Stimulated activated CD4-positive, alpha-beta T cell treated with anti-CD3 and anti-CD28 coated beads, TNF-alpha, amount 100 ng/mL, for 1 hour (primary cell): ENCODE measurements around the gene VWA1.

Source experiments
- DNase-seq, 3 donors: peaks; one replicate each; pipeline ENCODE4 v3.0.0-alpha.2; 2020; ENCODE audit warnings: low read depth in 3 of 3, low spot score in 1 of 3

VWA1 gene, protein sequence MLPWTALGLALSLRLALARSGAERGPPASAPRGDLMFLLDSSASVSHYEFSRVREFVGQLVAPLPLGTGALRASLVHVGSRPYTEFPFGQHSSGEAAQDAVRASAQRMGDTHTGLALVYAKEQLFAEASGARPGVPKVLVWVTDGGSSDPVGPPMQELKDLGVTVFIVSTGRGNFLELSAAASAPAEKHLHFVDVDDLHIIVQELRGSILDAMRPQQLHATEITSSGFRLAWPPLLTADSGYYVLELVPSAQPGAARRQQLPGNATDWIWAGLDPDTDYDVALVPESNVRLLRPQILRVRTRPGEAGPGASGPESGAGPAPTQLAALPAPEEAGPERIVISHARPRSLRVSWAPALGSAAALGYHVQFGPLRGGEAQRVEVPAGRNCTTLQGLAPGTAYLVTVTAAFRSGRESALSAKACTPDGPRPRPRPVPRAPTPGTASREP

DNA sequence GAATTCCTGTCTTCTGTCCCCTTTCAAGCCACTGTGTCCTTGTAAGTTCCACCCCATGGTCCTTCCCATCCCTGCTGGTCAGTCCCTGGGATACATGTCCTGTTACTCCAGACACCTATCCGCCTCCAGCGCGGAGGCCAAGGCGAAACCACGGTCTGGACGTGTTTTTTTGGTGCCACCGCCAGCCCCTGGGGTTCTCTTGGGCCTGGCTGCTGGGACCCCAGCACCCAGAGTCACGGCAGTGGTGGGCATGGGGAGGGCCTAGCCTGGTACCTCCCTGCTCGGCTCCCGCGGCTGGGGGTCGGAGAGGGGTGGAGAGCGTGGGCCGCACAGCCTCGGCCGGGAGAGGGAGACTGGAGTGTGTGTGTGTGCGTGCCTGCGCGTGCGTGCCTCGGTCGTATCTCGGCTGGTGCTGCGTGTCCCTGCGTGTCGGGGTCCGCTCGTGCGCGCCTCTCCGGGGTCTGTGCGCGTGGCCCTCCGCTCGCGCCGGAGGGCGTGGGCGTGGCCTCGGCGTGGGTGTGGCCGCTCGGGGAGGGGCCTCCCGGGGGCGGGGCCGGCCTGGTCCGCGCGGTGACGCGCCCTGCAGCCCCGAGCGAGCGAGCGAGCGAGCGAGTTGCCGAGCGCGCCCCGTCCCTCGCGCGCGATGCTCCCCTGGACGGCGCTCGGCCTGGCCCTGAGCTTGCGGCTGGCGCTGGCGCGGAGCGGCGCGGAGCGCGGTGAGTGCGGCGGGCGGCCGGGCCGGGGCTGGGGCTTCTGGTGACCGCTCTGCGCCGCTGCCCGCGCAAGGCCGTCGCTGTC is at the start of gene VWA1:
VWA1 (plus strand) TSS at position 585 of the 798 bp plus-strand sequence; CDS start at position 644, 59 bp downstream.
- peak; percentile 6 to 53 (median 25) for DNase-seq

DNA sequence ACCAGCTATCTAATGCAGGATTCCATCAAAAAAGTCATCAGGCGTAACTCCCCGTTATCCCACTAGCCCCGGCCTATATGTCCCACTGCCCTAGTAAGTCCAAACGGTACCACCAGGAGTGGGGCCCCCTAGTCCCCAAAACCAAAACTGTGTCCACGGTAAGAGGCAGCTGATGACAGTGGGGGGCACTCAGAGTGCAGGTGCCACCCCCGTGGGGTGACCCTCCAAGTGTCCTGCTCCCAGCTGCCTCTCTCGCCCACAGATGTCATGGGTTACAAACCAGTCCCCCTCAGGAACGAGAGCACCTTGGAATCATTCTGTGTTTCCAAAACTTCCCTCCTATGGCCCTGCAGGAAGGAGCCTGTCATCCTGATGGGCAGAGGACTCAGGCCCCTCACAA is 49.6 kb upstream of the VWA1 start:
- DNase-seq: no peak

DNA sequence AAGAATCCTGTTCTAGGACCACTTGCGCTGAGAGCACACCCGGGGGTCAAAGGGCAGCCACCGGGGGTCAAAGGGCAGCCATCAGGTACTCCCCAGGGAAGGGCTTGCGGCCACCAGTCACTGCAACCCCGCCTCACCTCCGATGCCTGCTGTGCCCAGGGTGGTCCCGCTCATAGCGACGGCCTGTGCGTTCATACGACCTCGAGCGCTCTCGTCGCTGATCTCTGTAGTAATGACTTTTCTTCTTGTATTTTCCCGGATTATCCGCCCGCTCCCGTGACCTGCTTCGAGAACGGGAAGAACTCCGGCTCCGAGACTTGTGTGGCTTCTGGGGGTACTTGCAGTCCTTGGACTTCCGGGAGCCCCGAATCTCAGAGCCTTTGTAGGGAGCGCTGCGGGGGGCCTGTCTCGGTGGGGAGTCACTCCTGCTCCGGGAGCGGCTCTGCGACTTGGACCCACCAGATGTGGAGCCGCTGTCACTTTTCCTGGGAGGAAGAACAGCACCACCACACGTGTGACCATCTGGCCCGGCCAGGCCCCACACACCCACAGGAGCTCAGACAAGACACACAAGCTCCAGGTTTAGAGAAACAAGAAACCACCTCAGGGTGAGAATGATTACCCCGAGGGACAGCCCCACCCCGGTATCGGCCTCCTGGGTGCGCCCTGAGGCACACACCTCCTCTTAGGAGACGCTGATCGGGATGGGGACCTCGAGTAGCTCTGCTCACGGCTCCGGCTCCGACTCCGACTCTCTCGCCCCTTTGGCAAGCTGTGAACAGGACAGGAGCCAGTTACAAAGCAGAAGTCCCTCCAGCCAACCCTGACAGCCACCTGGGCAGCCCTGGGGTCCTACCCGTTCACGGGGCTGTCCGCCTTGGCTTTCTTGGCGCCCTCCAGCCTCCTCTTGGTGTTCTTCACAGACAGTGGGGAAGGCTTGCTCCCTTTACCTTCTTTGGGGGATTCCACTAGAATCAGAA is 48.1 kb upstream of the VWA1 start:
- no peak for DNase-seq

DNA sequence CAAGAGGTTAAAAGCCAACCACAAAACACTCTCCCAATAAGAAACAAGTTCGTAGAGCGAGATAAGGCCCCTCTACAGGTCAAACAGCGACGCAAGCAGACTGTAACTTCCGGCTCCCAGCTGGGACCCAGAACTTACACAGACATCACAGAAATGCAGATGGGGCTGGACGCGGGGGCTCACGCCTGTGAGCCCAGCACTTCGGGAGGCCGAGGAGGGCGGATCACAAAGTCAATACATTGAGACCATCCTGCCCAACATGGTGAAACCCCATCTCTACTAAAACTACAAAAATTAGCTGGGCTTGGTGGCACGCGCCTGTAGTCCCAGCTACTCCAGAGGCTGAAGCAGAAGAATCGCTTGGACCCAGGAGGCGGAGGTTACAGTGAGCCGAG is 47.4 kb upstream of the VWA1 start:
- DNase-seq: no peak

DNA sequence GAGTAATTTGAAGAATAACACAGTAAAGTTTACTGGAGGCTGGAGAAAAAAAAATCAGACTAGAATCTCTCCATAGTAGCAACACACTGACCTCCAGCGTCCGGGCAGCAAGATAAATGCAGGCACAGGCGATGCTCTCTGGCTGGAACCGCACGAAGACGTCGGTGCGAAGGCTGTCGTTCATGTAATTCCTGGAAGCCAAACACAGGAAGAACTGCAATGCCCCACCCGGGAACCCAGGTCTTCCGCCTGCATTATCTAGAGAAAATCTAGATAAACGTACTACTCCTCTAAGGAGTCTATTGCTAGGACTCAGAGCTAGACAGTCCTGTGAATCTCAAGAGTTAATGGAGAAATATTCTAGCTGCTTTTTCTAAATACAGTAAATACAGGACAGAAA is 44.8 kb upstream of the VWA1 start:
- no peak for DNase-seq

DNA sequence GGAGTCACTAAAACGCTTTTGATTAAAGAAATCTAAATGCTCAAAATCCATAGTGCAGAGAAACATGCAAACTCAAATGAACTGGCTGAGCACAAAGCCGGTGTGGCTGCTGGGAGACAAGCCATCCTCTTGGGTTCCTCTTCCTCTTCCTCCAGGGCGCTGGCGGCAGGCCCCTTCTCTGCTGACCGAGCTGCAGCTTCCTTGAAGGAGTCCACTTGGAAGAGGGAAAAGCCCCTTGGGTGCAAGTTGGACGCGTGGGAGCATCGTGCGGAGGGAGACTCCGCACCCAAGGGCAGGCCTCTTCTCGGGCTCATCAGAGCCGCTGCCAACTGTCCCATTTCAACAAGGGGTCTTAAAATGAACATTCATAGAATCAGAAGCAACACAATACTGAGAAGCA is 44.3 kb upstream of the VWA1 start:
- DNase-seq: no peak

DNA sequence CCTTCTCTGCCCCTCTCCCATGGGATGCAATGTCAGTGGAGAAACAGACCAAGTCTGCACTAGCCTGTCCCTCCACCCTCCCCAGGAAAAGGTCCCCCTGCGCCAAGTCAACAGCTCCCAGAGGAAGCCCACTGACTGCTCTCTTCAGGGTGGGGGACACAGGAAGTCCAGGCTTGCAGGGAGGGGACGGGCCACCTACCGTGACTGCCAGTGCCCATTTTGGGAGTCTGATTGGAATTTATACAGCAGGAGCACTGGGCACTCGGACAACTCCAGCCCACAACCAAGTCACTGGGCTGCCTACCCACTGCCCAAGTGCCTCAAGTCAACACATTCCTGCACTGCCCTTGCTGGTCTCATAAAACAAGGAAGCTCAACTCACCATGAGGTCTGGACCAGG is 42.5 kb upstream of the VWA1 start:
- DNase-seq: no peak

DNA sequence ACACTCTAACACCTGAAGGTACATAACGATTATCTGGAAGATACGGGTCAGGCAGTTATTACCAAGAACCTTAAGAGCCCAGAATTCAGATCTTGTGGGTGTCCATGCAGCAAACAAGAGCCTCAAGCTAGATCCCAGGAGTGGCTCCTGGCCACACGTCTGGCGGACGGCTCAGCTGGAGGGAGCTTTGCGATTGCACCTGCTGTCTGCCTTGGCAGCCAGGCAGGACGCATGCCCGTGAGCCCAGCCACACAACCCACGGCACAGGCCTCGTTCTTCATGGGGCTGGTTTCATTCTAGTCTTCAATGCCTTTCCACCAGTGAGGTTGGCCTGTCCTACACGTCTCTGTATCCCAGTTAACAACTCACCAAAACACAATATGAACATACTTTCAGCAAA is 42.1 kb upstream of the VWA1 start:
- DNase-seq: no peak

DNA sequence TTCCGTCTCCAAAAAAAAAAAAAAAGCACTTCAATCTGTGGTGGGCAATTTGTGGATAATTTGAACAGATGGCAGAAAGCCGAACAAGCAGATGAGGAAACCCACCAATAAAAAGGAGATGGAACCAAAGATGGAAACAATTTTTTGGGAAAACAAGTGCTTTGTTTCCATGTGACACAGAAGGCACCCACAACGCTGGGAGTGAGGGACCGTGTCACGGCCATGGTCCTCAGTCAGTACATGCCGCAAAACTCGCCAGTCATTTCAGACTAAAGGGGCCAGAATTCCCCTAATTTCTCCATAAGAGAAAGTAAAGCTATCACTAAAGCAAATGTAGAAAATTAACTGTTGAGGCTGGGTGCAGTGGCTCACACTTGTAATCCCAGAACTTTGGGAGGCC is 41.4 kb upstream of the VWA1 start:
- DNase-seq: no peak

DNA sequence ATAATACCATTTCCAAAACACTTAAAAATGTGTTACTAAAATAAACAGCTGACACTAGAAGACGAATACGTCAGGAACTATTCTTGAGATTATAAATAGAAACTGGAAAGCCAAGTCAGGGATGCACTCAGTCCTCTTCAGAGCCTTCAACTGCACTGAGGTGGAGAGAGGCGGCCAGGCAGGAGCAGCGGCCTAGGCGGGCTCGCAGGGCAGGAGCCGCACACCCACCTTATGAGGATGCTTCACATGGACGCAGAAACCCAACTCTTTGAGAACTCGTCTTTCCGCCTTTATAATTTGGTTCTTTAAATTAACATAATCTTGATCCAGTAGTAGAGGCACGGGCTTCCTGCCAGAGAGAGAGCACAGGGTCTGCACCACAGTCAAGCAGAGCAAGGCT is 40.3 kb upstream of the VWA1 start:
- no peak for DNase-seq

DNA sequence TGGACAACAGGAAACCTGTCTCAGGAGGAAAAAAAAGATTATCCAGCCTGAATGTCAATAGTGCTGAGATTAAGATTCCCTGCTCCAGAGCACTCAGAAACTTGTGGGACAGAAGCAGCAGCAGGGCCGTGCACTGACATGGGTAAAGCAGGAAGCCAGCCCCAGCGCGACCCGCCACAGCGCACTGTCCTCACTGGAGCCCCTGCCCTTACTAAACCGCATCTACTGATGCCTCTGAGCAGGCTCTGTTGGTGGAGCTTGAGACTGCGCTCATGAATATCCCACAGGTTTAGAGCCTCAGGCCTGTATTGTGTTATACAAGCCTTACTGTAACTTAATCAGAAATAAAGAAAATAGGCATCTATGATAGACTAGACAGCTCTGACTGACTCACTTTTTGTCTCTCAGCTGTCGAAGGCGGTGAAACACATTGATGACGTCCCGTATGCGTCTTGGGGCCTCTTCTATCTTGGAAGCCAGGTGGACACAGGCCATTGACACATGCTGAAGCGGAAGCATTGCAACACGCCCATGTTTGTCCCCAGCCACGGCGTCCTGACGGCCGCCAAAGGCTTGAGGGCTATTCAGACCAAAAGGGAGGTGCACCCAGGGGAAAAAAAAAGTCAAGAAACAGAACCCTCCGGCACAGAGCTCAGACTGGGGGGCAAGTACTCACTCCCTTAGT is 37.5 kb upstream of the VWA1 start:
- DNase-seq: no peak

DNA sequence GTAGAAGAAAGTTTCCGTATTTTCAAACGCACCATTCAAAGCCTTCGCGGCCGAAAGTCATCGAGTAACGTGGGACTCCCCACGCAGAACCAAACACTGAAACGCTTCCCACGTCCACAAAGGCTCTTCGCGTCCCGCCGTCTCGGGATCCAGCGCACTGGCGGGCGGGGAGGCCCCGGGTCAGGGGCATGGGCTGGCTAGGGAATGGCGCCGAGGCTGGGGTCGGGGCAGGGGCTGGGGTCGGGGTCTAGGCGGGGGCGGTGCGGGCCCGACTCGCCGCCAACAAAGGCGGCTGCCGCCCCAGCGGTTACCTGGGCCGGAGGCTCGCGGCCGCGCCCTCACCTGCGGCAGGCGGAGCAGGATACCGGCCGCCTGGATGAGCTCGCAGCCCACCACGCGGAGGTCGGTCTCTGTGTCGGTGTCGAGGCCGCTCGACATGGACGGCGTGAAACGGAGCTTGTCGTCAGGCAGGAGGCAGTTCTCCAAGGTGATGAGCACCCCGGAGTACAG is 36.8 kb upstream of the VWA1 start:
- DNase-seq: no peak

DNA sequence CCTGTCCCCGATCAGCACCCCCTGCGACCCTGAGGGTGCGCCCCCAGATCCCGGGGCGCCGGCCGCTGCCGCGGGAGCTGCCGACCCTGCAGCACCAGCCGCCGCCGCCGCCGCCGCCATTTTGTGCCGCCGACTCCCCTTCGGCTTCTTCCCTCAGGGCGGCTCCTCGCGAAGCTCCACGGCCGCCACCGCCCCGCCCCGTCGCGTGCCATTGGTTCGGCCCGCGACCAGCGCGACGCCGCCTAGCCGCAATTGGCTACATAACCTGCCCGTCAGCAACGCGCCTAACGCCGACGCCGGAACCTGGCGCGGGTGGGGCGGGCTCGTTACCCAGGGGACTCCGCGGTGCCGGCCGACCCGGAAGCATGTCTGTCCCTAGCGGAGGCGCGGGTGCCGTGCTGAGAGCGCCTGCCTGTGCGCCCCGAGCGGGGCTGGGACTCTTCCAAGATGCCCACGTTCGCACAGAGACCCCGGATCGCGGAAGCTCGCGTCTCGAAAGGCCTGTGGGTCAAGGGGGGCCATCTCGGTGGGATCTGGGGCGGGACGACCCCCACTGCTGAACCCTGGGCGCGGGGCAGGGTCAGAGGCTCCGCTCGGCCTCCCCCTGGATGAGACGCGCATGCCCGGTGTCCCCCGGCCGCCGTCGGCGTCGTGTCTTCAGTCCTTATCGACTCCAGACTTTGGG is 36.2 kb upstream of the VWA1 start, which contains the start of gene CCNL2:
CCNL2 (minus strand) TSS at position 149 of the 685 bp plus-strand sequence; CDS start at position 120, 29 bp downstream.
- peak; percentile 98 to 99 (median 98) for DNase-seq

DNA sequence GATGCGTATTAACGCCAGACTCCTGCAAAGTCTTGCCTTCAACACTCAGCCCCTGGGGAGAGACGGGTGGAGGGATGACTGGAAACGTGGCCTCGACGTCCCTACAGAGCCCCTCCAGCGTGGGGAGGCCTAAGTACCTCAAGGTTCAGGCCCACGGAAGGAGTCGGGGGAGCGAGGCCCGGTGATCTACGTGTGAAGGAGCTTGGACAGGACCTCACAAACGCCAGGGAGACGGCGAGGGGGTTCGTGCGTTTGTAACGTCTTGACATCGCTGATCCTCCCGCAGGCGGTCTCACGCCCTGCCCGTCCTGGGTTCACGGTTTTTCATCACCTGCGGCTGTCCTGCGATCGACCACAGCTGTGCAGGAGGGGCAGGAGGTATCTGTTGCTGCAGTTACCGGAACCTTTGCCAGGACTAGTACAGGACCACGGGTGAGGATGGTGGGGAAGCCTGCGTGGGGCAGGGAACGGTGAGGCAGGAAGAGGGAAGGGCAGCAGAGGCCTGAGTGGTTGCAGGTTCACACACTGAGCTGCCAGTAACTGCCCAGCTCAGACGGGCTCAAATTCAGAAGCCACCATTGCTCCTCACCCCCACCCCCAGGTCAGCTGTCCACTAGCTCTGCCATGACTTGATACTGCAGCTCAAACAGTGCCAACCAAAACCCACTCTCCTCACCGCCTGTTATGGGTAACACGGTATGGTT is 35.5 kb upstream of the VWA1 start:
- DNase-seq: no peak

DNA sequence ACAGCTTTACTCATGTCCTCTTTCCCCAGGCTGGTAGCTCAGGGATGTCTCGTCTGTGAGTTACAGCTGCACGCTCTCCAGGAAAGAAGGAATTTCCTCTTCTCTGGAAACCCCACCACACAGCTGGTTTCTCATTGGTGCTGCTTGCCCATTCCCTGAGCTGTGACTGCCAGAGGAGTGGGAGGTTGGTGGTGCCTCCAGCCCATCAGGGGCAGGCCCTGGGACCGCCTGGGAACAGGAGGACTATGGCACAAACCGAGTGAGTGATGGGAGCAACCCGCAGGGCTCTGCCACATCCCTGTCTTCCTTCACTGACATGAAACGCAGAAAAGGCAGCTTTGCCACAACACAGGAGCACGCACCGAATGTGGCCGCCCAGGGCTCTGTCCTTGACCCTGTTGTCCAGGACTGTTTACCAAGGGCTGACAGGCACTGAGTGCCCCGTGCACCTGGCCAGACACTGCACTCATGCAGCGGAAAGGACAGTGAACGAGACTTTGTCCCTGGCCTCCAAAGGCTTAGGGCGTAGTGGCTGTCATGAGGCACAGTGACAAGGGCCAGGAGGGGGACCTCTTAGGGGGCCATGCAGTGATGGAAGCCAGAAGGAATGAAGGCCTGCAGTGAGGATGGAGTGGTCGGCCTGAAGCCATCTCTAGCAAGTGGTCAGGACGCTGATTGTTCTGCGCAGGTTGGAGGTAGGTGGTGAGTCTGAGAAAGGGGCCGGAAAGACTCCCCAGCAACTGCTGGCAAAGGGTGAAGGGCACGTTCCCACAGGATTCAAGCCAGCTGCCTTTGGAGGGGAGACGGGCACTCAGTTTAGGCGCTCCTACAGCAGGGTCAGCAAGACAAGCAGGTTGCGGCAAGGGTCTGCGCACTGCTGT is 34.7 kb upstream of the VWA1 start:
- DNase-seq: no peak

DNA sequence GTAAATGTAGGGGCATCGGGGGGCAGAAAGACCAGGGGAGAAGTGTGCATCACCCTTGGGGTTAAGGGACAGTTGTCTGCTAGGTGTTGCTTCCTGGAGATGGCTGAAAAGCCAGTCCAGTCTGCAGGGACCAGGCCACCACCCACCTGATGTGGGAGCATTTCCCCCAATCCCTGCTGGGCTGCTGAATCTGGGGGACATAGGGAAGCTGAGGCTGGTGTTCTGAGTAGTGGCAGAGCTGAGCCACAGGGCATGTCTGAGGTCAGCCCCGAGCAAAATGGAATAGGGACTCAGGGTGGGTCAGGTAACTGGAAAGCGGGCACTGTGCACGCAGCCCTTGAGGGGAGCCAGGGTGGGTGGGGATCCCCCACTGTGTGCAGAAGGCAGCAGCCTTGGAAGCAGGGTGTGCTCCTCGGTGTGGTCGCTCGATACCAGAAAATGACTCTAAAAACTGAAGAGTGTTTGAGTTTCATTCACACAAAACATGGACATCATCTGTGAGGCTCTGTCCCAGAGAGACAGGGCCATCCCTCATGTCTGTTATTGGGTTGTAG is 34.0 kb upstream of the VWA1 start:
- no peak for DNase-seq

DNA sequence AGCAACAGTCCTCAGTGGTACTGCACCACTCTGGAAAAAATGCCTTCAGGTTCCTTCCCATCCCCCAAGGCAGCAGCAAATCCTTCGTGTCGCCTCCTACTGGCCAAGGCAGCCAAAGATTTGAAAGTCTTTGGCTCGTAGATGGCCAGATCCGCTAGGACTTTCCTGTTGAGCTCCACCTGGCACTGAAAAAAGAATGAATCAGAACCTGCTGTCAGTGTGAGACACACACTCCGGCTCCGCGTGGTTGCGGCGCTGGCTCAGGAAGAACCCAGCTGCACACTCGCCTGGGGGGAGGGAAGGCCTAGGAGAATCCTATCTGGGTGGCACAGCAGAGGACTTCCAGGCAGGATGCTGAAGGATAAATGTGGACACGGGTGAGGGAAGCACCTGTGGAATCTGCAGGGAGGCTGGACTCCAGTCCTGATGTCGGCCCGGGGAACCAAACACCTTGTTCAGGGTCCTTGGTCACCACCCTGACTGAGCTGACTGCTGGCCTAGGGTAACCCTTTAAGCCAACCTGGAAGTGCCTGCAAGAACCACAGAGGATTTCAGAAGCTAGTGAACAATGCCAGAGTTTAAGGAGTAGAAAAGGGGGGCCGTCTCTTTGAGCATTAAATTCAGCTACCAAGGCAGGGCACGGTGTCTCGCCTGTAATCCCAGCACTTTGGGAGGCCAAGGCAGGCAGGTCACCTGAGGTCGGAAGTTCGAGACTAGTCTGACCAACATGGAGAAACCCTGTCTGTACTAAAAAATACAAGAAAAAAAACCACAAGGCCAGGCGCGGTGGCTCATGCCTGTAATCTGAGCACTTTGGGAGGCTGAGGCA is 33.2 kb upstream of the VWA1 start:
- DNase-seq: no peak
